ENCODE results near the gene SETBP1.

The SETBP1 gene

DNA sequence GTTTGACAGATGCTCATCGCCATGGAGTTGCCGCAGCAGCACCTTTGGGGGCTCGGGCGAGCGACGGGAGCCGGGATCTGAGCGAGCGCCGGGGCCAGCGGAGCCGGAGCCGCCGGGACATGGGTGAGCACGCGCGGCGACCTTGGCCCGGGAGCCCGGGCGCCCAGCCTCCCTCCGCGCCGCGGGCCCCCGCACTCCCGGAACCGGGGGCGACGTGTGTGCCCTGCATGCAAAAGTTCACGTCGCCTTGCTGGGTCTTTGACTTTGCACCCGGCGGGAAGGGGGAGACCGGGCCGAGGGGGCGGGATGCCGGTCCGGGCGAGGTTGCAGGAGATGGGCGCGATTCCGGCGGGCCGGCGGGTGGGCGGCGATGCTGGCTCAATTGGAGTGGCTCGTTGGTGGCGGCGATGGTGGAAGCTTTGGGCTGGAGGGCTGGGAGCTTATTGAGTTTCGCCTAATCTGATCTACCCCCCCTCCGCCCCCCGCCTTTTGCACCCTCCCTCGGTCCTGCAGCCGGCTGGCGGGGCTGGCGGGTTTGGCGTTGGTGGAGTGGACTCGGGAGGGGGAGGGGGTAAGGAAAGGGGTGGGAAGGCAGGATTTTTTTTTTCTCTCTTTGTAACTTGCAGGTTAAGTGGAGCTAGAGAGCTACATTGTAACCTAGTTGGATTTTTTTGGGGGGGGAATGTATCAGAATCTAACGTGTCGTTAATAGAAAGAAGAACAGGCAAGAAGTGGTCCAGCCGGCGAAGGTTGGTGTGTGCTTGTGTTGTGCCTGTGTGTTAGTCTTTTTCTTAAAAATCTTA lies at the start of gene SETBP1:
TSS of gene SETBP1 (plus strand) at position 616 of the 803 bp plus-strand sequence. CDS start 20,459 bp downstream, outside the sequence.
- FAIRE-seq (no peak), DNase-seq (ENCODE audit: insufficient read length, low spot score) (peak; percentile 34)

DNA sequence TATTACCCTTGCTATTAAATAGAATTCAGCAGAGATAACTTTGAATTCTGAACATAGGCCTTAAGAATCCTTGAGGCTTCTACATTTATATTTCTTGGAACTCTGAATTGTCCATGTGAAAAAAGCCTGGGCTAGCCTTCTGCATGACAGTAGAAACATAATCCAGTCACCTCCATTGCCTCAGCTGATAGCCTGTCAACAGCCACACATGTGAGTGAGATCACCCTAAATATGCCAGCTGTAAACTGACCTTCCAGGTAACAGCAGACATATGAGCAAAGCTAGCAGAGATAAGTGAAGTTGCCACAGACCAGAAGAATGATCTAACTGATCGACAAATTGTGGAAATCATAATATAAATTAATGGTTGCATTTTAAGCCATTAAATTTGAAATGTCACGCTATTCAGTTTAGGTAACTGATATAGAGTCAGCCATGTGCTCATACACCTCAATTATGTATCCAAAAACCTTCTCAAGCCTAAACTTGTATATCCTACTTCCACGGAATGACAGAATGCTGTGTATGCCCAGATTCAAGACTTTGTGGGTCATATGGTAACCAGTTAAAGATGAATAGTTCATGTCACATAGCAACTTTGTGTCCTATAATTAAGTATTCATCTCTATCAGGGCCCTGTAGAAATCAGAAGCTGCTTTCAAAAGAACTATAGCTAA lies 48.1 kb upstream of the SETBP1 start:
- DNase-seq (ENCODE audit: insufficient read length, low spot score): no peak
- FAIRE-seq: no peak

DNA sequence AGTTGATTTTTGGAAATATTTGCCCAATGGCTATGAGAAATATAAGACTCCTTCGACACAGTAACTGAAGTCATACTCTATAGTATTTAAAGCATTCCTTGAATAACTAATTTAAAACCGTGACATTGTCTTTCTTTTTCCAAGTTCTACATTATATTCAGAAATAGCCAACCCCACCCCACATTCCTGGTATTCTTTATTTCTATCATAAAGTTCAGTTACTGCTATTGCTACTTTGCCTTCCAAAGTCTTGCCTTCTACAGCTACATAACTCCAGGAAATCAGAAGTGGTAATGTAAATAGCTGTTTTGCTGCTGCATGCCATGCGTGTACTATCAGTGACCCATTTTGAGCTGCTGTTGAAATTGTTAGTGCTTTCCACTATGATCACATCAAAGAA lies 45.1 kb upstream of the SETBP1 start:
- DNase-seq (ENCODE audit: insufficient read length, low spot score) (no peak), FAIRE-seq (no peak)

- no peak for FAIRE-seq
- DNase-seq (ENCODE audit: insufficient read length, low spot score): no peak
These were observed 44.4 kb upstream of the SETBP1 start for GRCh38 chr18:44636241-44636640.

DNA sequence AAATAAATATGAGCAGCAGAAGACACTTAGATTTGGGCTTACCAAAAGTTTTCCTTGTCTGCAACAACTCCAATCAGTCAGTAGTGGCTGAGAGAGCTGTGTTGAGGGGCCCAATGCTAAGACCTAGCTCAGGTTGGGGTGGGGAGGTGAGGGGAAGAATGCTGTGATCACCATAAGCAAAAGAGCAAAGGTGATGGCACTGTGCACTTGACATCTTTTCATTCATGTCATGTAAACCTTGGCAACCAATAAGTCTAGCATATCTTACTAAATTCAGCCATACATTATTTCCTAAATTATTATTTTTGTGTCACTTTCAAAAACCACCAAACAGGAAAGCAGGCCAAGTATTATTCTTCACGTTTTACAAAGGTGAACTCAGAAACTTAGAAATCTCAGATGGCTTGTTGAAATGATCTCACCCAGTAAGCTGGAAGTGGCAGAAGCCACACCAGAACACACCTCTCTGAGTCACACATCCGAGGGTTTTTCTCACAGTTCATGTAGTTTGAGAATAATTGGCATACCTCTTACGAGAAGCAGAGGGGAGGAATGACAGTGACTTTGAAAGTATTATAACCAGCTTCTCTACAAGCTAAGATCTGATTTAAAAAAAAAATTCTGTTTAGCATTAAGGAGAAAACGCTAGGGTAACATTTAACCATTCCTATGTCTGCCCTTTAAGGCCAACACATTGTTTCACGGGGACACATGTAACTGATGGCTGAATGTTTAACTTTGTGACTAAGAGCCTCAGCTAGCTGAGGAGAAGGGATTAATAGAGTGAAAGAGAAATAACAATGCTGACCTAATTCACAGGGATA lies 43.3 kb upstream of the SETBP1 start:
- FAIRE-seq: no peak

DNA sequence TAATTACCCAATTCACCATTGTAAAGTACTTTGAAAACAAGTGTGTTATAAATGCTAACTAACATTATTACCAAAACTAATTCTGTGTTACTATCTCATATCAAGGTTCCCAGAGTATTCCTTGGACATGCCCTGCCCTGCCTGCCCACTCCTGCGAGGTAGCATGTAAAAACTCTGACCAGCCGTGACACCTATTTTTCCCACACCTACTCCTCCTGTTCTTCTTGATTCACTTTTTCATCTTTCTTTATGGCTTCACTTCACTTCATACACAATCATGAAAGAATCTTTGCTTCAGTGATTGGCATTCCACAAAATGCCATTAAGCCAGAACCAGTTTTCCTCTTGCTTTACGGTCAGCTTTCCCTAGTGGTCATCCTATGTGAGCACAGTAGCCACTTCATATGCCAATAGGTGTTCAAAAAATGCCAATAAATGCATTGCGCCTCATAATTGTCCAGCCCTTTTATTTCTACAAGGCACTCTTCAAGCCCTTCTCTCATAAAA lies 42.6 kb upstream of the SETBP1 start:
- DNase-seq (ENCODE audit: insufficient read length, low spot score): no peak
- no peak for FAIRE-seq

More for the DNA sequence above, 43.3 kb upstream of the SETBP1 start:
- DNase-seq (ENCODE audit: insufficient read length, low spot score): no peak

DNA sequence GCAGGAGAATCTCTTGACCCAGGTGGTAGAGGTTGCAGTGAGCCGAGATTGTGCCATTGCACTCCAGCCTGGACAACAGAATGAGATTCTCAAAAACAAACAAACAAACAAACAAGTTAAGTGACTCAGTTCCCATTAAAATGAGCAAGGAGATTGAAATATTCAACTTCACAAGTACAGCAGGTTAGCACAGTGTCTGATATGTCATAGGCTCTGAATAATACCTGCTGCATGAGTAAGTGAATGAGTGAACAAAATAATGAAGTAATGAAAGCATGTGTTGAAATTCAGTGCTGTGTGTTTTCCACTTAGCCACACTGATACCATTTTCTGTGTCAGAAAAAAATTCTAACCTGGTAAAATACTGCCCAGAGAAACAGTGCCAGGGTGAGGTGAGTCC lies 41.9 kb upstream of the SETBP1 start:
- no peak for DNase-seq (ENCODE audit: insufficient read length, low spot score)
- FAIRE-seq: no peak

- DNase-seq (ENCODE audit: insufficient read length, low spot score): no peak
- FAIRE-seq: no peak
These were observed 37.7 kb upstream of the SETBP1 start for GRCh38 chr18:44643004-44643403.

GRCh38 chr18:44651478-44651877 lies 29.2 kb upstream of the SETBP1 start:
- no peak for FAIRE-seq
- no peak for DNase-seq (ENCODE audit: insufficient read length, low spot score)

DNA sequence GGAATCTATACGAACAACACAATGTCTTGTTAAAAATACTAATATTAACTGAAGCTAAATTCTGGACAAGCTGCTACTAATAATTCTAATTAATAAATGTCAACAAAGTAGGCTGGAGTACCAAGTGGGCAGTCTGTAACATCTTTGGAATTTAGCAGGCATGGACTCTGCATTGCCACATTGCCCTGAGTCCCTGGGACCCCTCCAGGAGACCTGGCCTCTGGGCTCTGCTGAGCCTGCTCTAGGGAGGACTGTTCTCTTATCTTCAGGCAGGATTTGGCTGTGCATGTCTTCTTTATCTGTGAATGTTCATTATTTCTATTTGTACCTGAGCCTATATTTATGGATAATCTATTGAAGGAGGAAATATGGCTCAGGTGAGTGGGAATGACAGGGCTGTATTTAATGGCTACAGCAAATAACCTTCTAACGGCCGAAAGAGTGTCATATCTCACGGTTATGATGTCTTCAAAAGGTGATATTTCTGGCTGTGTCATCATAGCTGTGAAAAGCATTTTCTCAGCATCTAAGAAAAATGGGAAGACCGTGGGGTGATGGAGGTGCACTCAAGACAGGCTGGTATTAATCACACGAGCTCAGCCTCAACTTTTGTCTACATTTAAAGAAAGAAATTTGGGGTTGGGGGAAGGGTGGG lies 28.6 kb upstream of the SETBP1 start:
- FAIRE-seq: no peak

DNA sequence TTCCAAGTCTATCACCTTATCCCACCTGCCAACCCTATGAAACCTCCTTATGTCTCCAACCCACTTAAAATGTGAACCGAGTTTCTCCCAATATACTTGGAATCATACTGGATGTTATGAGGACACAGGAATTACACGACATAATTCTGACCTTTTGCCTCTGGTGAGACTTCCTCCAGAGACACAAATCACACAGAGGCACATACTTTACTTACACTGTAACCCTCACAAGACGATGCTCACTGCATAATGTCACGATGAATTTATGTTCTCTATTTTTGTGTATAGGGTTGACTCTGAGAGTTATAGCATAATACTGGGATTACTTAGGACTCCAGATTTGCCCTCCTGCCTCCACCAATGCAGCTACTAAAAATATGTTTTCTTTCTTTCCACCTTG lies 28.0 kb upstream of the SETBP1 start:
- FAIRE-seq (no peak), DNase-seq (ENCODE audit: insufficient read length, low spot score) (no peak)

More for the DNA sequence above, 28.6 kb upstream of the SETBP1 start:
- no peak for DNase-seq (ENCODE audit: insufficient read length, low spot score)

DNA sequence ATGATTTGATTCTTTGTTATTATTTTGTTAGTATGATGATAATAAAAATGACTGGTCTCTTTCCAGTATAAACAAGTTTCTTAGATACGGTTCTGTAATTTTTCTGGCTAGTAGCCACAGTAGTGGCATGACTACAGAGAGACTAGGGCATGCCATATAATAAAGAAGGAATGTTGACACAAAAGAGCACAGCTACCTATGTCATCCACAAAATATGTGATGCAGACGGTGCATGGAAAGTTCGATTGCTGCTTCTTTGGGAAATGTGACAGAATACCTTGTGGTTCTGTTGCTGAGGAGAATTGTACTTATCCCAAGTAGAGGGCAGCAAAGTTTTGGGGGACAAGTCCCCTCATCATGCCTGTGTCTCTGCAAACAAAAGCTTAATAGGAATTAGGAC lies 26.1 kb upstream of the SETBP1 start:
- FAIRE-seq: no peak
- no peak for DNase-seq (ENCODE audit: insufficient read length, low spot score)

DNA sequence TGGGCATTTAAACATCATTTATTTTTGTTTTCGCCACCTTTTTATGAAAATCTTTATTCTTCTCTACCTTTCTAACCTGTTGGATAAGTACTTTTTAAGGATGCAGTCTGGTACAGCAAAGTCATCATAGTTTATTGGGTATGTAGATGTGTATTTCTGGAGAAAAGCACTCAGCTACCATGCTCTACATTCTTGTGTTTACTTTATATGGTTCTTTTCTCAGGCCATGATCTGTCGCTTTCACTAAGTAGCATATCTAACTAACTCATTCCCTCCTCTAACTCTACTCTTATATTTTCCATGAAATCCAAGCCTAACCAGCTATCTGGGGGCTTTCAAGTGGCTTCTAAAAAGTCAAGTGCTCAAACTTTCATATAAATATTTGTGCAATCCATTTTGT lies 25.3 kb upstream of the SETBP1 start:
- FAIRE-seq: no peak

GRCh38 chr18:44659771-44660170 lies 20.9 kb upstream of the SETBP1 start:
- DNase-seq (ENCODE audit: insufficient read length, low spot score) (no peak), FAIRE-seq (no peak)

More for the DNA sequence above, 25.3 kb upstream of the SETBP1 start:
- DNase-seq (ENCODE audit: insufficient read length, low spot score): no peak

- DNase-seq (ENCODE audit: insufficient read length, low spot score) (no peak), FAIRE-seq (no peak)
These were observed 12.3 kb upstream of the SETBP1 start for GRCh38 chr18:44668270-44668975.

- DNase-seq (ENCODE audit: insufficient read length, low spot score) (no peak), FAIRE-seq (no peak)
These were observed 8.8 kb upstream of the SETBP1 start for GRCh38 chr18:44671914-44672313.

GRCh38 chr18:44672506-44672905 lies 8.2 kb upstream of the SETBP1 start:
- FAIRE-seq: no peak
- no peak for DNase-seq (ENCODE audit: insufficient read length, low spot score)

DNA sequence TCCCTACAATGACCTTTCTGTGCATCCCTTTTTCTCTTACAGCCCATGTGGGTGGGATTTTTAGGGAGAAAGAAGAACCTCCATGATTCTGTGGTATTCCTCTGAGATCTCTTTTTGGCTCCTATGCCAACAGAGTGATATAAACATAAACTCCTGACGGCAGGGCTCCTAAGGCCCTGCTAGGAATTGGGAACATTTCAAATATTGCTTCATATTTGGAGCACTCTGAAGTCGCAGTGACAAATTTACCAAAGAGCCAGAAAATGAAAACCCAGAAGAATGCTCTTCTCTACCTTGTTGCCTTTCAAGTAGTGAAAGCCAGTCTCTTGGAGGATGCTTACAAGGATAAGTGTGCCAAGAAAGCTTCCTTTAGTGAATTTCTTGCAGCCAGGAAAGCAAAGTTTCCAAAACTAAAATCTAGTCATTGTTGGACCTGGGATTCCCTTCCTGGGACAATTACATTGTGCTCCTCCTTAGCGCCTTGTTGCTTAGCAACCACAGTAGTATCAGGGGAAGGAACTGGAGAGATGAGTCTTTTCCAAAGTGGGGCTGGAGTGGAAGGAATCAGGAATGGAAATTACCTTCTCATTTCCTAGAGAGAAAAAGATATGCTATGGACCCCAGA lies 7.3 kb upstream of the SETBP1 start:
- no peak for FAIRE-seq

DNA sequence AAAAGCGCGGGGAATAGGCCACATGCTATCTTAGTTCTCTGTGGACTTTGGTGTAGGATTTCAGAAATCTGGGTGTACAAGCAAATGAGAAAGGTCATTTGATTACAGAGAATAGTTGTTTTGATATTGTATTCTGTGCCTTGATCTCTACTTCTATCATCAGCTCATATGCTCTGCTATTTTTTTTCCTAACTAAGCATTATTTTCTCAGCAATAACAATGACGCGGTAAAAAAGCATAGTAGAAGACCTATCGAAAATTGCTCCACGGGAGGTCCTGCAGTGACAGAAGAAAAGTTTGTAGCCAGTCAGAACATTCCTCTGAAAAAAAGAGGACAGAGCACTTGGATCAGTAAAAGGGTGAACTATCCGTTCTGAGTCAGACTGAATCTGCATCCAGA lies 2.8 kb upstream of the SETBP1 start:
- FAIRE-seq: no peak
- DNase-seq (ENCODE audit: insufficient read length, low spot score): no peak

More for the DNA sequence above, 7.3 kb upstream of the SETBP1 start:
- no peak for DNase-seq (ENCODE audit: insufficient read length, low spot score)

GRCh38 chr18:44678725-44679055 lies 2.0 kb upstream of the SETBP1 start:
- FAIRE-seq (no peak), DNase-seq (ENCODE audit: insufficient read length, low spot score) (no peak)

Data from GM19239 (cell line).